H9 (cell line): ENCODE data around the gene FEZ2. TPM values are rescaled to one million over a fixed set of nuclear protein-coding genes. Genes with fewer than 3 reads are reported as not detected.

Experiments used
- DNase-seq: peaks from one replicate; pipeline ENCODE4 v3.0.0-alpha.2; 2017
- H2AFZ ChIP-seq: one replicate; pipeline ENCODE4 v1.6.1; 2013; ENCODE audit warnings: mild to moderate bottlenecking, low read length, control low read depth, moderate library complexity
- H2AK5ac ChIP-seq: 2 replicates; pipeline ENCODE4 v1.6.1; 2013; ENCODE audit warnings: low read length, control low read depth, mixed read lengths; ENCODE audit not compliant: insufficient read length
- H2BK120ac ChIP-seq: one replicate; pipeline ENCODE4 v1.6.1; 2013; ENCODE audit warnings: low read depth, mild to moderate bottlenecking, low read length, control low read depth, inconsistent platforms; ENCODE audit not compliant: poor library complexity, severe bottlenecking
- H2BK12ac ChIP-seq: 2 replicates; pipeline ENCODE4 v1.6.1; 2013; ENCODE audit warnings: low read length, control low read depth, mixed read lengths, low read depth; ENCODE audit not compliant: insufficient read length
- H2BK15ac ChIP-seq: 2 replicates; pipeline ENCODE4 v1.6.1; 2013; ENCODE audit warnings: low read depth, low read length, control low read depth
- H2BK20ac ChIP-seq: one replicate; pipeline ENCODE4 v1.6.1; 2013; ENCODE audit warnings: low read depth, mild to moderate bottlenecking, low read length, control low read depth, inconsistent platforms; ENCODE audit not compliant: poor library complexity, severe bottlenecking
- H2BK5ac ChIP-seq: 2 replicates; pipeline ENCODE4 v1.6.1; 2013; ENCODE audit warnings: low read length, control low read depth, mixed read lengths; ENCODE audit not compliant: insufficient read length
- H3K14ac ChIP-seq: 2 replicates; pipeline ENCODE4 v1.6.1; 2013; ENCODE audit warnings: low read length, control low read depth; ENCODE audit not compliant: insufficient read depth
- H3K18ac ChIP-seq: 2 replicates; pipeline ENCODE4 v1.6.1; 2013; ENCODE audit warnings: low read depth, mild to moderate bottlenecking, mixed read lengths, low read length, control low read depth; ENCODE audit not compliant: insufficient read length
- H3K23ac ChIP-seq: 2 replicates; pipeline ENCODE4 v1.6.1; 2013; ENCODE audit warnings: low read length, control low read depth, mixed read lengths, low read depth; ENCODE audit not compliant: insufficient read length
- H3K23me2 ChIP-seq: 2 replicates; pipeline ENCODE4 v1.6.1; 2013; ENCODE audit warnings: low read depth, mild to moderate bottlenecking, mixed read lengths, low read length, control low read depth; ENCODE audit not compliant: insufficient read length, poor library complexity, severe bottlenecking
- H3K27ac ChIP-seq: 2 replicates; pipeline ENCODE4 v1.5.1; 2013; ENCODE audit warnings: low read length, control low read depth, mixed read lengths, low read depth; ENCODE audit not compliant: insufficient read length
- H3K27me3 ChIP-seq: 2 replicates; pipeline ENCODE4 v1.6.1; 2013; ENCODE audit warnings: low read length, control low read depth, inconsistent platforms; ENCODE audit not compliant: insufficient read depth
- H3K4ac ChIP-seq: 2 replicates; pipeline ENCODE4 v1.6.1; 2013; ENCODE audit warnings: low read depth, mild to moderate bottlenecking, control low read depth, inconsistent platforms, low read length, moderate library complexity
- H3K4me1 ChIP-seq: 2 replicates; pipeline ENCODE4 v1.6.1; 2013; ENCODE audit warnings: low read length, control low read depth, inconsistent platforms; ENCODE audit not compliant: insufficient read depth
- H3K4me2 ChIP-seq: 2 replicates; pipeline ENCODE4 v1.6.1; 2013; ENCODE audit warnings: low read length, control low read depth, mixed read lengths; ENCODE audit not compliant: insufficient read length, insufficient read depth
- H3K56ac ChIP-seq: 2 replicates; pipeline ENCODE4 v1.6.1; 2013; ENCODE audit warnings: low read depth, mild to moderate bottlenecking, mixed read lengths, low read length, control low read depth; ENCODE audit not compliant: insufficient read length
- H3K79me1 ChIP-seq: 2 replicates; pipeline ENCODE4 v1.6.1; 2013; ENCODE audit warnings: low read depth, mild to moderate bottlenecking, moderate library complexity, low read length, control low read depth, inconsistent platforms; ENCODE audit not compliant: insufficient read depth, poor library complexity, severe bottlenecking
- H3K79me2 ChIP-seq: 2 replicates; pipeline ENCODE4 v1.6.1; 2013; ENCODE audit warnings: low read length, control low read depth, inconsistent platforms; ENCODE audit not compliant: insufficient read depth
- H3K9ac ChIP-seq: 2 replicates; pipeline ENCODE4 v1.6.1; 2013; ENCODE audit warnings: low read length, control low read depth, mixed read lengths; ENCODE audit not compliant: insufficient read length; ENCODE audit errors: extremely low read depth
- H3K9me3 ChIP-seq: one replicate; pipeline ENCODE4 v1.6.1; 2013; ENCODE audit warnings: low read depth, low read length, inconsistent platforms; ENCODE audit not compliant: control insufficient read depth
- H3T11ph ChIP-seq: one replicate; pipeline ENCODE4 v1.6.1; 2013; ENCODE audit warnings: mild to moderate bottlenecking, low read length, control low read depth, inconsistent platforms
- H4K20me1 ChIP-seq: one replicate; pipeline ENCODE4 v1.6.1; 2013; ENCODE audit not compliant: control insufficient read depth, insufficient read length, insufficient read depth
- H4K5ac ChIP-seq: 2 replicates; pipeline ENCODE4 v1.6.1; 2013; ENCODE audit warnings: low read depth, mild to moderate bottlenecking, mixed read lengths, low read length, control low read depth; ENCODE audit not compliant: insufficient read length
- H4K8ac ChIP-seq: replicated peaks from 2 replicates; pipeline ENCODE4 v1.6.1; 2013; ENCODE audit warnings: low read length, control low read depth, mixed read lengths, low read depth; ENCODE audit not compliant: insufficient read length
- H4K91ac ChIP-seq: 2 replicates; pipeline ENCODE4 v1.6.1; 2013; ENCODE audit warnings: low read depth, mild to moderate bottlenecking, moderate library complexity, mixed read lengths, low read length, control low read depth; ENCODE audit not compliant: insufficient read length
- H3K27ac Mint-ChIP-seq, 3 experiments: 2 replicates in 2 of 3; 3 replicates in 1 of 3; pipeline ENCODE4 v1.8.0; 2020 to 2021; ENCODE audit warnings: mixed read lengths in 3 of 3, mild to moderate bottlenecking in 1 of 3, moderate library complexity in 1 of 3
- H3K27me3 Mint-ChIP-seq: 2 replicates; pipeline ENCODE4 v1.8.0; 2021; ENCODE audit warnings: low read depth, mild to moderate bottlenecking, moderate library complexity, mixed read lengths
- H3K36me3 Mint-ChIP-seq, 3 experiments: 2 replicates in 2 of 3; 3 replicates in 1 of 3; pipeline ENCODE4 v1.8.0; 2020 to 2021; ENCODE audit warnings: low read depth in 3 of 3, mixed read lengths in 3 of 3; ENCODE audit not compliant: insufficient read depth in 1 of 3
- H3K4me1 Mint-ChIP-seq, 2 experiments: 2 replicates each; pipeline ENCODE4 v1.8.0; 2020; ENCODE audit warnings: mixed read lengths in 2 of 2
- H3K4me3 Mint-ChIP-seq, 2 experiments: 2 replicates in 1 of 2; 3 replicates in 1 of 2; pipeline ENCODE4 v1.8.0; 2020 to 2021; ENCODE audit warnings: mild to moderate bottlenecking in 2 of 2, mixed read lengths in 2 of 2, moderate library complexity in 1 of 2
- H3K9me3 Mint-ChIP-seq, 2 experiments: 2 replicates in 1 of 2; 3 replicates in 1 of 2; pipeline ENCODE4 v1.8.0; 2020; ENCODE audit warnings: mild to moderate bottlenecking in 2 of 2, mixed read lengths in 2 of 2, moderate library complexity in 1 of 2
- CTCF ChIP-seq: fragments of 200-600 bp; sonication (generic); conservative IDR thresholded peaks from 3 replicates; pipeline ENCODE4 v1.8.0; 2021; ENCODE audit warnings: antibody characterized with exemption, mild to moderate bottlenecking
- WGBS: extraction: QIAGEN DNeasy Blood & Tissue Kit; methylation state at CpG from one replicate; pipeline ENCODE4 v1.1.7; 2013; ENCODE audit warnings: missing lambda C conversion rate, low lambda C conversion rate, mixed read lengths; ENCODE audit not compliant: insufficient read length; ENCODE audit errors: extremely low coverage; 5-methylcytosine and 5-hydroxymethylcytosine counted together
- total RNA-seq: library from RNA; stranded (reverse); gene quantifications from 2 replicates; pipeline ENCODE4 v1.2.1, GENCODE V29; 2021

The FEZ2 gene
- total RNA-seq, 1 experiment from 2014 or later = 27.7 TPM

GRCh38 chr2:36578343-36579296 is 19.3 kb downstream of the FEZ2 start:
- H3K79me2 ChIP-seq = no peaks in the 10 kb centered on the region
- no peak overlapping the region for H3K27ac ChIP-seq
- no peaks in the 10 kb centered on the region for H3K23me2 ChIP-seq
- DNase-seq = no peak
- H2BK20ac ChIP-seq = no peak overlapping the region
- H3K27me3 Mint-ChIP-seq = no peaks in the 10 kb centered on the region
- WGBS = no CpG with 5 or more reads among the region's 10 CpGs
- H3T11ph ChIP-seq = no peak overlapping the region
- H2BK15ac ChIP-seq = no peak overlapping the region
- H3K56ac ChIP-seq = no peak overlapping the region
- H3K14ac ChIP-seq = no peak overlapping the region
- no peak overlapping the region for H2BK12ac ChIP-seq
- H3K23ac ChIP-seq = no peak overlapping the region
- H3K4me3 Mint-ChIP-seq = no peak overlapping the region; a peak in 1 of 5 replicates
- H3K18ac ChIP-seq = no peak overlapping the region
- H4K5ac ChIP-seq = no peak overlapping the region
- H3K9ac ChIP-seq = no peak overlapping the region
- no peaks in the 10 kb centered on the region for H3K9me3 ChIP-seq
- H3K36me3 Mint-ChIP-seq = peaks cover 19 to 65% (median 63%) of the 10 kb centered on the region in 3 experiments; a peak in 6 of 7 replicates
- H2BK120ac ChIP-seq = no peak overlapping the region
- no peak overlapping the region for H4K91ac ChIP-seq
- H3K9me3 Mint-ChIP-seq = no peaks in the 10 kb centered on the region
- H3K4me1 ChIP-seq = no peaks in the 10 kb centered on the region
- H3K4me1 Mint-ChIP-seq = 0 out of 4 replicates have a peak, but pooled peaks cover 0 to 3% of the 10 kb centered on the region in 2 experiments
- no peak overlapping the region; a peak in 1 of 7 replicates for H3K27ac Mint-ChIP-seq
- H2BK5ac ChIP-seq = no peak overlapping the region
- no peak overlapping the region for H3K4ac ChIP-seq
- H4K20me1 ChIP-seq = no peaks in the 10 kb centered on the region
- H4K8ac ChIP-seq = no peak overlapping the region
- no peak overlapping the region for H3K4me2 ChIP-seq
- H3K79me1 ChIP-seq = no peaks in the 10 kb centered on the region
- H2AK5ac ChIP-seq = no peak overlapping the region
- no peak for TF ChIP-seq CTCF
- H3K27me3 ChIP-seq = no peaks in the 10 kb centered on the region
- H2AFZ ChIP-seq = no peak overlapping the region
